Measurements from ENCODE around the gene PPP3CB.

- no peak for TF ChIP-seq YY1 (IDR thresholded peaks at IDR 0.05; ENCODE audit: insufficient read depth, insufficient read length)
- no peak for TF ChIP-seq ZNF274 (IDR thresholded peaks at IDR 0.05; ENCODE audit: low read depth, low read length)
These were observed 26.4 kb upstream of the PPP3CB start for GRCh38 chr10:73522263-73522662.

Data from NT2/D1 (cell line).